HG03175 (cell line): ENCODE measurements around the gene LCTL.
"Not testable (repeated sequence)": the region's sequence is repeated elsewhere in the genome, so short reads cannot be mapped to it uniquely, and the experiment has no call there.

ENCODE experiments used
- ATAC-seq: cut with Tn5 transposase; IDR thresholded peaks from one replicate; pipeline ENCODE4 v1.9.1; 2021; ENCODE audit warnings: mild to moderate bottlenecking, moderate library complexity; ENCODE audit not compliant: unreplicated experiment

Gene LCTL

DNA sequence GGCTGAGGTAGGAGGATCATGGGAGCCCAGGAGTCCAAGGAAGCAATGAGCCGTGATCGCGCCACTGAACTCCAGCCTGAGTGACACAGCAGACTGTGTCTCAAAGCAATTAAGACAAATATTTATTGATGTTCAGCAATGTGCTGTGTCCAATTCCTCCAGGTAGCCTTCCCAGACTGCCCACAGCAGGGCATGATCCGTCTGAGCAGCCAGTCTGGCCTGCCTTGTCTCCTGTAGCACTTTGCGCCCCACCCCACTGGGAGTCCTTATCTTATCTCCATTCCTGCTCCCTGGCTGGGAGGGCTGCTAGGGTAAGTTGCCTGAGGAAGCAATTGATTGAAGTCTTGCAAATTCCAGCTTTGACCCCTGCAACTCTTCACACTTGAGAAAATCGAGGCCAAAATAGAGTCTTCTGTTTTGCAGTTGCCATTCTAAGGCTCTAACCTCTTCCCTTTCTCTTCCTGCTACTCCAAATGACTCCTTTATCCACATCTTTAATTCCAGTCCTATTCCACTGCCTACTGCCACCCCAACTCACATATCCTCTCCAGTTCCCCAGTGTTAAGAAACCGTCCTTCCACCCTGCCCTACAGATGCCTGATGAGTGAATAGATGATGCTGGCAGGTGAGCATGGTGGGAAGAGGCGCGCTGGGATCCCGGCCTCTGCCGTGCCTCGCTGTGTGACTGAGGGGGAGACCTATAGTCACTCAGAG is 26.9 kb upstream of the LCTL start:
- no peak for ATAC-seq

DNA sequence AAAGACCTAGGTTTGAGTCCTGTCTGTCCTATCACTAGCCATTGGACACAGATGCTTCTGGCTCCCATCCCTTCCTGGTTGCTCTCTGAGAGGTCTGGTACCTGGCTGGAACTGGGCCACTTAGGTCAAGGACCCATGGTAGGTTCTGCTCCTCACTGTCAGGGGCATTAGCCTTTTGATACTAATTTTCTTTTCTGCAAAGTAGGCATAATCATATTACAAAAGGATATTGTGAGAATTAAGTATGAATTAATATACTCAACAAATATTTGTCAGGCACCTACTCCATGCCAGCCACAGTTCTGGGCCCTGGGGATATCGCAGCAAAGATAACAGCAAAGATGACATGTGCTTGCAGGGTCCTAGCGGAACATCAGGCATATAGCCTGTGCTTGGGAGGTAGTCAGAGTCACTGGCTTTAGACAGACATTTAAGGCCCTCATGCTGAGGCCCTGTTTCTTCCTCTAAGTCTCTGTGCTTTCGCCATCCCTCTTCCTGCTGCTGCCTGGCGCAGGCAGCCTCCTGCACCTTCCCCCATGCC is 25.6 kb upstream of the LCTL start:
- ATAC-seq: no peak

DNA sequence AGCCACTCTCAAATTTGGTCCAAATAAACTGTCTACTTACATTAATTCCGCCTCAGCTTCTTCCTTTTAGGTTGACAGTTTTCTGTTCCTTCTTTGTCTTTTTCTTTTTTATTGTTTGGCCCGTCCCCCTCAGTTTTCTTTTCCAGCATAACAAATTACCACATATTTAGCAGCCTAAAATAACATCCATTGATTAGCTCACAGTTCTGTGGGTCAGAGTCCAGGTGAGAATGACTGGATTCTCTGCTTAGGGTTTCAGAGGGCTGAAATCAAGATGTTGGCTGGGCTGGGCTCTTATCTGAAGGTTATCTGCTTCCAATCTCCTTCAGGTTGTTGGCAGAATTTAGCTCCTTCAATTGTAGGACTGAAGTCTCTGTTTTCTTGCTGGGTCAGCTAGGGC is 24.6 kb upstream of the LCTL start:
- no peak for ATAC-seq

DNA sequence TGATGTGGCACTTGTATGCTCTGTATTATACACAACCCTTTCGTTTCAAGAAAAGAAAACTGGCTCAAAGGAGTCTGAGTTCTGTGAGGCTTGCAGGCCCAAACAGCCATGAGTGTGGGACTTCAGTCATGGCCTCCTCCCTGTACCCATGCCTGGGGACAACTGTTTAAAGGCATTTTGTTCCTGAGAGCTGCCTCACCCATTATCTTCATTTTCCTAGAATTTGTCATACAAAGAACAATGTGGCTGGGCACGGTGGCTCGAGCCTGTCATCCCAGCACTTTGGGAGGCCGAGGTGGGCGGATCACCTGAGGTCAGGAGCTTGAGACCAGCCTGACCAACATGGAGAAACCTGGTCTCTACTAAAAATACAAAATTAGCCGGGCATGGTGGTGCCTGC is 23.6 kb upstream of the LCTL start:
- ATAC-seq: not testable (repeated sequence)

DNA sequence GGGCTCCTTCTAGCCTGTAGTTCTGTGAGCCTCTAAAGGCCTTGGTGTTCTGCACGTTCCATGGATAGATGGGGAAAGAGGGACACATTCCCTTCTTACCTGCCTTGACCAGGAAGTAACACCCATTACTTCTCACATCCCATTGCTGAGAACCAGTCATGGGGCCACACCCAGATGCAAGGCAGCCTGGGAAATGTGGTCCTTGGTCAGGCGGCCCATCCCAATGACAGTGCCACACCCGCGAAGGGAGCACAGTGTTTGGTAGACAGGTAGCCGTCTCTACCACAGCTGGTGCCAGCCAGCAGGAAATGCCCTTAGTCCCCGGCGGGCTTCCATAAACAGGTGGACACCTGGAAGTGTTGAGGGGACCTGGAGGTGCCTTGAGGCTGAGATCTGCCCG is 23.2 kb upstream of the LCTL start:
- ATAC-seq: no peak

DNA sequence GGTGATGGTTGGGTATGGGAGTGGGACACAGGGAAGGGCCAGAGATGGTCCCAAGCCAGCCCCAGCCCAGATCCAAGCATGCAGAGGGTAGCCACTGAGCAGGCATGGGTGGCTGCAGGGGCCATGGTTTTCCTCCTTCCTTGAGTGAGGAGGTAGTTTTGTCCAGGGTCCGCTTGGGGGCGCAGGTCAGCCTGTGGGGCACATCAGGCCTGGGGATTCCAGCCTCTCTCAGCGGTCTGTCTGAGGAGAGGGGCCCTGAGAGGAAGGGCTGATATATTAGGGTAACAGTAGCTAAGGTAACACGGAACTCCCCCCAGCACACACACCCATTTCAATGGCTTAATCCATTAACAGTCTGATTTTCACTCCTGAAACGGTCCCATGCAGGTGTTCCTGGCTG is 22.7 kb upstream of the LCTL start:
- no peak for ATAC-seq

DNA sequence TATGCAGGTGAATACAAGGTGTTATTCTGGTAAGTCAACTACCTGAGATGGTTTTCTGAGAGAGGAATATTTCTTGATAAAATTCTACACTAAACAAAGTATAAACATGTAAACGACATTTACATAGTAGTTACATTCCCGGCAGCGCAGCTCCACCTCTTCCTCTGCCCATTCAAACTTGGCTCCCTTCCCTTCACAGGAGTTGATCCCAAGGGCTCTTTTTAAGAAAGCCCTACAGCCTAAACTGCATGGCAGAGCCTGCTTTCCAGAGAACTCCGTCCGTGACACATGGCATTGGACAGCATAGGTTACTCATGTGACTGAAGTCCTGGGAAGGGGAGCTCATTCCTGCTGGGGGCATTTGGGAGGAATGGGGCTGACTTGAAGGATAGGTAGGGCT is 22.0 kb upstream of the LCTL start:
- no peak for ATAC-seq

DNA sequence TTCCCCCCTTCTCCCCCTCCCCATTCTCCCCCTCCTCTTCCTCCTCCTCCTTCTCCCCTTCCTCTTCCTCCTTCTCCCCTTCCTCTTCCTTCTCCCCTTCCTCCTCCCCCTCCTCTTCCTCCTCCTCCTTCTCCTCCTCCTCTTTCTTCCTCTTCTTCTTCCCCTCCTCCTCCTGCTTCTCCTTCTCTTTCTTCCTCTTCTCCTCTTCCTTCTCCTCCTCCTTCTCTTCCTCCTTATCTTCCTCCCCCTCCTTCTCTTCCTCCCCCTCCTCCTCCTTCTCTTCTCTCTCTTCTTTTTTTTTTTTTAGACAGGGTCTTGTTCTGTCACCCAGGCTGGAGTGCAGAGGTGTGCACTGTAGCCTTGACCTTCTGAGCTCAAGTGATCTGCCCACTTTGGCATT is 21.2 kb upstream of the LCTL start:
- no peak for ATAC-seq

DNA sequence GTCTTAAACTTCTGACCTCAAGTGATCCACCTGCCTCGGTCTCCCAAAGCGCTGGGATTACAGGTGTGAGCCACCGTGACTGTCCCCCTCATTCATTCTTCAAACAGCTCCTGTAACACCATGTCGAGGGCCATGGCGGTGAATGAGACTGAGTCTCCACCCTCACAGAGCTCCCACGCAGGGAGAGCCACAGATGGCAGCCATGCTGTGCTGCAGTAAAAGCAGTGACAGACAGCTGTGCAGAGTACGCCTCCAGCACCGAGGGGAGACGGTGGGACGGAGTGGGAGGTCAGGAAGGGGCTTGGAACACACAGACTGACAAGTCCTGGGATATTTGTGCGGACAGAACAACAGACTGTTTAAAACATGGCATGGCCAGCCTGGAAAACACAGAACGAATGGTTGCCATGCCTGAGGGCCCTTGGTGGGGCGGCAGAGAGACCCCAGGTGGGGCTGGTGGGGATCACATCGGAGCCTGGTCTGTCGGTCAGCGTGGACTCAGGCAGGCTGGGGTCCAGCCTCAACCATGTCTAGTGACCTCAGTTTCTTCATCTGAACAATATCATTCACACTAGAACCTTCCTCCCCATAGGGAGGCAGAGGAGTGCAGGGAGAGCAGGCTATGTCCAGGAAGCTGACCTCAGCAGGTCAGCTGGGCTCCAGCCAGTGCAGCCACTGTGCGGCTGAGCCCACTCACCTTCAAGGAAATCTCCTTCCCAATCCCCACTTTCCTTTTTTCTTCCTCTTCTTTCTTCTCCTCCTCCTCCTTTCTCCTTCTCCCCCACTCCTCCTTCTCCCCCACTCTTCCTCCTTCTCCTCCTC is 20.6 kb upstream of the LCTL start:
- no peak for ATAC-seq

DNA sequence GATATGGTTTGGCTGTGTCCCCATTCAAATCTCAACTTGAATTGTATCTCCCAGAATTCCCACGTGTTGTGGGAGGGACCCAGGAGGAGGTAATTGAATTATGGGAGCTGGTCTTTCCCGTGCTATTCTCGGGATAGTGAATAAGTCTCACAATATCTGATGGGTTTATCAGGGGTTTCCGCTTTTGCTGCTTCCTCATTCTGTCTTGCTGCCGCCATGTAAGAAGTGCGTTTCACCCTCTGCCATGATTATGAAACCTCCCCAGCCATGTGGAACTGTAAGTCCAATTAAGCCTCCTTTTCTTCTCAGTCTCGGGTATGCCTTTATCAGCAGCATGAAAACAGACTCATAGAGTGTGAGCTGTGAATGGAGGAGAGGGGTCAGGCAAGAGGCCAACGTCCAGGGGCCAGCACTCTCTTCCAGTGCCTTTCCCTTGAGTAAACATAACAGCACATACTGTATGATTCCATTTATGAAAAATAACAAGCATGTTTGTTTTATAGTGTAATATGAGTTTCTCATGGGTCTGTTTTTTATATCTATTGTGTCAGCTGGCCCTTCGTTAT is 16.3 kb upstream of the LCTL start:
- ATAC-seq: no peak

DNA sequence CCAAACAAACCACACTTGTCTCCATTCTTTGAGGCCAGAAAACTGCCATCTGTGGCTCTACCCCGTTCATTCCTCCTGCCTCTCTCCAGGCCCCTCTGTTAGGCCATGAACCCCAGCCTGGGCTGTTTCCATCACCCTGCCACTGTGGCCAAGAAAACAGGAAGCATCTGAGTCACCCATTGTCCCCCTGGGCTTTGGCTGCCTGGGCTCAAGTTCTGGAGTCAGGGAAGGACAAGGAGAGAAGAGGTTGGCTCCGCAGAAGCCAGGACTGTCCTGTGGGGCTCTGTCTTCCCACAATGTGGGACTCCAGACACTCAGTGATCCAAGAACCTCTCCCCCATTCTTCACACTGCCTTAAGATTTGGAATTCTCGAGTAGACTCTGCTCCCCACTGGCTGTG is 14.8 kb upstream of the LCTL start:
- no peak for ATAC-seq

DNA sequence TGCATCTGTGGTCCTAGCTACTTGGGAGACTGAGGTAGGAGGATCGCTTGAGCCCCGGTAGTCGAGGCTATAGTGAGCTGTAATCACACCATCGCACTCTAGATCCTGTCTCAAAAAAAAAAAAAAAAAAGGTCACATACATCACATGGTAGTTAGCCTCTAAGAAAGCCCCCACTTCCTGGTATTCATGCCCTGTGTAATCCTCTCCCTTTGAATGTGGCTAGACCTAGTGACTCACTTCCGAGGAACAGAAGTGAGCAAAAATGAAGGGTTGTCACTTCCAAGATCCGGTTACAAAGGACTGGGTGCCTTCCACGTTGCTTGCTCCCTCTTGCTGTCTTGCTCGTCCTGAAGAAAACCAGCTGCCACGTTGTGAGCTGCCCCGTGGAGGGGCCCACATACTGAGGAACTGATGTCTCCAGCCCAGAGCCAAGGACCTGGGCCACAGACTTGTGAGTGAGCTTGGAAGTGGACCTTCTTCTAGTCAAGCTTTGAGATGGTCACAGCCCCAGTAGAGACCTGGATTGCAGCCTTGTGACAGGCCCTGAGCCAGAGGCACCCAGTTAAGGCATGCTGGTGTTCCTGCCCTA is 12.6 kb upstream of the LCTL start:
- ATAC-seq: no peak

DNA sequence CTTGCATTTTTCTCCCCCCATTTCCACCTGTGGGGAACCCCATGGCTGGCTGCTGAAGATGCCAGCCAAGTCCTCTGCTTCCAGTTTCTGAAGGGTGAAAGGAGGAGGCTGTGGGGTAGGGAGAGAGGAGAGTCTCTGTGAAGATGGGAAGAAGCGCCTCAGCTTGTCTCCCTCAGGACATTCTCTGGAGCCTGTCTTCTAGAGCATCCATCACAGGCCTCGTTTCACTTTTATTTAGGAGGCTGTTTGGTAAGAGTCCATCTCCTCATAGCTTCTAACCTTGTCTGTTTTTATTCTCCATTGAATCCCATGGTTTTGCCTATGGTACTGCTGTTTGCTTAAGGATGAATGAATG is 8.8 kb upstream of the LCTL start:
- no peak for ATAC-seq

DNA sequence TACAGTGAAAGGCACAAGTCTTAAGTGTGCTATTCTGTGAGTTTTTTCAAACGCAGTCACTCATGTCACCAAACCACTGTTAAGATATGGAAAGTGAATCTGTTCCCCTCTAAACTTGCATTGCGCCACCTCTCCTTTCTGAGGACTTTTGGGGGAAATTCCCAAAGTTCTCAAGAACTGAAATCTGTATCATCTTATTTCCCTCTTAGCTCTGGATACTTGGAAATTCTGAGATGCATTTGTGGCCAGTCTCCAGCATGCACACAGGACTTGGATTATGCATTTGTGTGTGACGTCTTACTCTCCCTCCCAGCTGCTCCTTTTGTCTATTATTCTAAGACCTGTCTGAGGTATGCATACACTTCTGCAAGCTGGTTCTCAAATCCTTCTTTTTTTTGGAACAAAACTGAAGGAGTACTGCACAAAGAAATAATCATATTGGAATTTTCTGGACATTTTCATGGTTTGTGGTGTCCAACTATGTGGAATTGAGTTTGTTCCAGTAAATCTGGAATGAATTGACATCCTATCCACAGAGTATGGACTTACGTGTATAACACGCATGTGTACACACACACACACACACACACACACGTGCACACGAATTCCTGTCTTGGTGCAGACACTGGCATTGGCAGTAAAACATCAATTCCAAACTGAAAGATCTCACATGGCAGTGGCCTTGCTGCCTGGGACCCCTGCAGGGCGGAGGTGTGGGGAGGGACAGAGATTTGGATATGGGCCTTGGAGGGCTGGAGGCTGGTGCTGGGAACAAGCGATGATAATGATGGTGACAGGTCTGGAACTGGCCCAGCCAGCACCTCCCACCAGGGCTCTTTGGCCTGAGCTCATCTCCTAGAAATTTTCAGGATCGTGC is 8.2 kb upstream of the LCTL start:
- no peak for ATAC-seq

DNA sequence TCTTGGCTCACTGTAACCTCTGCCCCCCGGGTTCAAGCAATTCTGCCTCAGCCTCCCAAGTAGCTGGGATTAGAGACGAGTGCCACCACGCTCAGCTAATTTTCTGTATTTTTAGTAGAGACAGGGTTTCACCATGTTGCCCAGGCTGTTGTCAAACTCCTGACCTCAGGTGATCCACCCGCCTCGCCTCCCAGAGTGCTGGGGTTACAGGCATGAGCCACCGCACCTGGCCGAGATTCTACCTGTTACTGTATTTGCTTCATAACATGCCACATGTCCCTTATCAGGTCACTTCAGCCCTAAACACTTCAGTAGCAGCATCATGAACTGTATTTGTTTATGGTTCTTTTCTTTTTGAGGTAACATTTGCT is 7.5 kb upstream of the LCTL start:
- ATAC-seq: no peak

DNA sequence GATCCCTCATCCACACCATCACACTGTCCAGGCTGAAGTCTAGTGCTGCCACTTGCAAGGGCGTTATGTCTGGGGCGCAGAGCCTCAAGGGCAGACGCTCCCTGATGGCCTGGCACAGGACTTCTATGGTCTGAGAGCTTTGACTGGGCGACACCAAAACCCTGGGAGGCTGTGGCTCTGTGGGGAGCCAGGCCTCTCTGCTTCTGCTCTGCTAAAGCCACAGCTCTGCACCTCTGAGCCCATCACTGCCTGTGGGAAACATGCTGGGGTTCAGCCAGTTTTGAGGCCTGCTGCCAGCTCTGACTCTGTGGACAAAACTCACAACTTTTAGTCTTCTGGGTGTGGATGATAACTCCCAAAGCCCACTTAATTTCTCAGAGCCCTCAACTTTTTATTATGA is 6.3 kb upstream of the LCTL start:
- no peak for ATAC-seq

DNA sequence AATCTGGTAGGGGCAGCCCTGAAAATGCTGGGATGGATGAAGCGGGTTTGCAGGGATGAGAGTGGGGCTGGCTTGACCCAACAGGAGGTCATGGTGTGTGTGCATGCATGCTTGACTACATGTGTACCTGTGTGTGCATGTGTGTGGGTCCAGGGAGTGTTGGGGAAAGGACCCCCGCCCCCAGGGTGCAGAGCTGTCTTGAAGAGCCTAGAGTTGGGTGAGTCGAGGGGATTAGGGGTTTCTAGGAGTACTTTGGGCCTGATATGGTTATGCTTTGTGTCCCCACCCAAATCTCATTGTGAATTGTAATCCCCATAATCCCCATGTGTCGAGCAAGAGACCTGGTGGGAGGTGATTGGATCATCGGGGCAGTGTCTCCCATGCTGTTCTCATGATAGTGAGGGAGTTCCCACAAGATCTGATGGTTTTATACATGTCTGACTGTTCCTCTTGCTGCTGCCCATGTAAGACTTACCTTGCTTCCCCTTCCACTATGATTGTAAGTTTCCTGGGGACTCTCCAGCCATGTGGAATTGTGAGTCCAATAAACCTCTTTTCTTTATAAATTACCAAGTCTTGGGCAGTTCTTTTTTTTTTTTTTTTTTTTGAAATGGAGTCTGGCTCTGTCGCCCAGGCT is 5.2 kb upstream of the LCTL start:
- ATAC-seq: no peak

DNA sequence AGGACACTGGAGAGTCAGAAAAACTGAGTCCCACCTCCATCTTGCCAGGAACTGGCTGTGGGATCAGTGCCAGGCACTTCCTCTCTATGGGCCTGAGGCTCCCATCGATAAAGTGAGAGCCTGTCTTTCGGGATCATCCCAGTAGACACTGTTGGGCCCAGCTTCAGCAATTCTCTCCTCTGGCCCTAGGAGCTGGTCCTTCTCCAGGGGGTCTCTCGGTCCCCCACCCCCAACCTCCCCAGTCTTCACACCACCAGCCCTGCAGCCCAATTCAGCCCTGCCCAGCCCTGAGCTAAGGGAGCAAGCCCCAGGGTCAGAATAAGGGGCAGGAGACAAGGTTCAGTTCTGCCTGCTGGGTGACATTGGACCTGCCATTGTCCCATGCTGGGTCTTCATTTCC is 4.5 kb upstream of the LCTL start:
- ATAC-seq: no peak

DNA sequence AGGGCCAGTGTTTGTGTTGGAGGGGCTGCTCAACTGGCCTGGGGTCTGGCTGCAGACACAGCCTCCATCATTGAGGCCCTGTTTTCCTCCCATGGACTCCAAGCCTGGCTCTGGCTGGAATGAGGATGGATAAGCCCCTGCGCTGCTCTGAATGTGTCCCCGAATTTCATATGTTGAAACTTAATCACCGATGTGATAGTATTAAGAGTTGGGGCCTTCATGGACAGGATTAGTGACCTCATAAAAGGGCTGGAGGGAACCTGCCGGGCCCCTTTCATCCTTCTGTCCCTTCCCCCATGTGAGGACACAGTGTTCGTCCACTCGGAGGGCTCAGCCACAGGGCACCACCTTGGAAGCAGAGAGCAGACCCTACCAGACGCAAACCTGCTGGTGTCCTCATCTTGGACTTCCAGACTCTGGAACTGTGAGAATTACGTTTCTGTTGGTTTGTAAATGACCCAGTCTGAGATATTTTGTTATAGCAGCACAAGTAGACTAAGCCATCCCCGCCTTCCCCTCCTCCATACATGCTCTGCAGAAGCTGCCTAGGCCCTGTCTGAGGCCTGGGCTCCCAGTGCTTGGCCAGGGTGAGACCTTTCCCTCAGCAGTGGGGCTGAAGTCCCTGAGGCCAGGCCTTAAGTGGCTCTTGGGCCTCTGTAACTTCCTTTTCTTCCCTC is 3.8 kb upstream of the LCTL start:
- ATAC-seq: no peak

DNA sequence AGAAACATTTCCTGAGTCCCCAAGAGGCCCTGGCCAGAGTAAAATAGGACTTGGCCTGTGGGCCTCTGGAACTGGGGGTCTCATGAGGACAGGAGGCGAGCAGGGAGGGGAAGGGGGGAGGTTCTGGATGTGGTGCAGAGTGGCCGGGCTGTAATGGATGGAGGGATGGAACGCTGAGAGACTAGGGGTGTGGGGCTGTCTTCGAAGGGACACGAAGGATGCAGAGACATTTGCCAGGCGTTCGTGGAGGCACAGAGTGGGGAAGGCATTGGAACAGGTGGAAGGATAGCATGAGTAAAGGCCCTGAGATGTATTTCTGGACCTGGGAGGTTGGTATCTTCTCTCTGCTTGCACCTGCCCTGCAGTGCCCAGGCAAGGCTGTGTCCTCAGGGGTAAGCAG is 2.1 kb upstream of the LCTL start:
- ATAC-seq: no peak
